Left ventricle myocardium inferior (tissue), 1 donor: Measurements from ENCODE around the gene ARHGAP26. TPM values are rescaled to one million over a fixed set of nuclear protein-coding genes. Genes with fewer than 3 reads are reported as not detected.

Experiments
- DNase-seq: peaks from one replicate; pipeline ENCODE4 v3.0.0-alpha.2; 2020
- H3K27ac ChIP-seq: fragments of 200-600 bp; replicated peaks from 2 replicates; pipeline ENCODE4 v1.8.0; 2021
- H3K27me3 ChIP-seq: fragments of 200-600 bp; 2 replicates; pipeline ENCODE4 v1.8.0; 2021; ENCODE audit warnings: low read depth
- H3K36me3 ChIP-seq: fragments of 200-600 bp; 2 replicates; pipeline ENCODE4 v1.8.0; 2021
- H3K4me1 ChIP-seq: fragments of 200-600 bp; 2 replicates; pipeline ENCODE4 v1.8.0; 2021
- H3K4me3 ChIP-seq: fragments of 200-600 bp; 2 replicates; pipeline ENCODE4 v1.8.0; 2021; ENCODE audit warnings: mild to moderate bottlenecking, moderate library complexity
- H3K9me3 ChIP-seq: fragments of 200-600 bp; replicated peaks from 2 replicates; pipeline ENCODE4 v1.8.0; 2021
- intact Hi-C: fragments of 100-400 bp; cut with micrococcal nuclease; formaldehyde crosslinking; loops from one replicate; pipeline ENCODE4 v1.11.0; 2022
- total RNA-seq: library from RNA; stranded (reverse); fragmentation: NEBNext Ultra II Directional; extraction: Animal tissue kit (Norgen Biotek cat#: 25700); gene quantifications from one replicate; pipeline ENCODE4 v1.2.1, GENCODE V29; 2021
- TF ChIP-seq, protein P1 (sequence below): fragments of 200-600 bp; IDR thresholded peaks from 2 replicates; pipeline ENCODE4 v1.8.0; 2021; ENCODE audit warnings: antibody characterized with exemption, mild to moderate bottlenecking, borderline replicate concordance
- donor health status: DM: no; HTN: yes; CAD: no; lungs with severe emphysema.

The ARHGAP26 gene
- total RNA-seq, 1 donor from 2014 or later, result 35.7 TPM

DNA sequence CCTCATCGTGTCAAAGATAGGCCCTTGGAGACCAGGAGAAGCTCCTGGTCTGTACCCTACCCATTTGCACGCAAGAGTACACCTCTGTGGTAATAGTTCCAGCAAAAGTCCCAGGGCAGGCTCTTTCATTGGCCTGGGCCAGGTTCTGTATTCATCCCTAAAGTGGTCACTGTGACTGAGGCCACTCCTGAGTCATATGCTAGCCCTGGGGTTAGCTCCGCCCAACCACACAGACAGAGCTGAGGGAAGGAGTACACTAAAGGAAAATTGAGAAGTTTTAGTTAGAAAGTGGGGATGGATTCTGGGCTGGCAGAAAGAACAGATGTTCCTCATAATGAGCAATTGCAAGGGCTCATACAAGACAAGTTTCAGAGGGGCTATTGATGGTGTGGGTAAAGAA is 206.7 kb downstream of the ARHGAP26 start:
- H3K4me1 ChIP-seq, result peaks cover 40% of the 10 kb centered on the region
- H3K4me3 ChIP-seq, result no peak overlapping the region
- TF ChIP-seq, protein P1, sequence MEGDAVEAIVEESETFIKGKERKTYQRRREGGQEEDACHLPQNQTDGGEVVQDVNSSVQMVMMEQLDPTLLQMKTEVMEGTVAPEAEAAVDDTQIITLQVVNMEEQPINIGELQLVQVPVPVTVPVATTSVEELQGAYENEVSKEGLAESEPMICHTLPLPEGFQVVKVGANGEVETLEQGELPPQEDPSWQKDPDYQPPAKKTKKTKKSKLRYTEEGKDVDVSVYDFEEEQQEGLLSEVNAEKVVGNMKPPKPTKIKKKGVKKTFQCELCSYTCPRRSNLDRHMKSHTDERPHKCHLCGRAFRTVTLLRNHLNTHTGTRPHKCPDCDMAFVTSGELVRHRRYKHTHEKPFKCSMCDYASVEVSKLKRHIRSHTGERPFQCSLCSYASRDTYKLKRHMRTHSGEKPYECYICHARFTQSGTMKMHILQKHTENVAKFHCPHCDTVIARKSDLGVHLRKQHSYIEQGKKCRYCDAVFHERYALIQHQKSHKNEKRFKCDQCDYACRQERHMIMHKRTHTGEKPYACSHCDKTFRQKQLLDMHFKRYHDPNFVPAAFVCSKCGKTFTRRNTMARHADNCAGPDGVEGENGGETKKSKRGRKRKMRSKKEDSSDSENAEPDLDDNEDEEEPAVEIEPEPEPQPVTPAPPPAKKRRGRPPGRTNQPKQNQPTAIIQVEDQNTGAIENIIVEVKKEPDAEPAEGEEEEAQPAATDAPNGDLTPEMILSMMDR, result no peak
- intact Hi-C loops, result no loop called here
- no peak overlapping the region for H3K27ac ChIP-seq
- no peaks in the 10 kb centered on the region for H3K36me3 ChIP-seq
- no peaks in the 10 kb centered on the region for H3K9me3 ChIP-seq
- DNase-seq, result no peak
- no peaks in the 10 kb centered on the region for H3K27me3 ChIP-seq

DNA sequence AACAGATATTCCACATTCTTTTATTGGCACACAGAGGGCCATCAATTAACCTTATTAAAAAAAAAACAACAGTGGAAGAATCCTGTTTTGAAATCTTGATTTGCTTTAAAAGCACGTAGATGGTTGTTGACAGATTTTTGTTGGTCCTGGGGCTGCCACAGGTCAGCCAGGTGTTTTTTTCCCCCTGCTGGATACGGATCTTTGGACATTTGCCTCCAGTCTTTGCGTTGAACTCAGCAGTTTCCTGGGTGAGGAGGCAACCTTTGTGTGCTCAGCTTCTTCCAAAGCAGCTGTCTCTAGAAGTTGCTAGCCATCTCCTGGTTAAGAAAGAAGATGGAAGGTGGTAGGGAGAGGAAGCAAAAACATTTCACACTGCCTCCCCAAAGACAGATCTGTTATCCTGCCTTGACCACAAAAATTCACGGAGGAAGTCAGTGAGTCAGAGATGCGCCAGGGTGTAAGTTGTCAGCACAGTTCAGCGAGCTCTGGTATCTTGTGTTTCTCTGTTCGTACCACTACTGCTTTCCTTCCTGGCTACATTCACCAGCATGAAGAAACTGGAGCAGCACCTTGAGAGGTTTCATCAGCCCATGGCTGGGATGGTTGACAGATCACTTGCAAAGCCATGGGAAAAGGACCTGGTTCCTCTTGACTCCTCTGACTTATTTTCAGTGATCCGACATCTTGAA is 207.3 kb downstream of the ARHGAP26 start:
- H3K4me3 ChIP-seq, result no peak overlapping the region
- DNase-seq, result no peak
- no peaks in the 10 kb centered on the region for H3K9me3 ChIP-seq
- H3K36me3 ChIP-seq, result no peaks in the 10 kb centered on the region
- no peak overlapping the region for H3K27ac ChIP-seq
- TF ChIP-seq, protein P1, result no peak
- peaks cover 40% of the 10 kb centered on the region for H3K4me1 ChIP-seq
- intact Hi-C loops, result no loop called here
- no peaks in the 10 kb centered on the region for H3K27me3 ChIP-seq

DNA sequence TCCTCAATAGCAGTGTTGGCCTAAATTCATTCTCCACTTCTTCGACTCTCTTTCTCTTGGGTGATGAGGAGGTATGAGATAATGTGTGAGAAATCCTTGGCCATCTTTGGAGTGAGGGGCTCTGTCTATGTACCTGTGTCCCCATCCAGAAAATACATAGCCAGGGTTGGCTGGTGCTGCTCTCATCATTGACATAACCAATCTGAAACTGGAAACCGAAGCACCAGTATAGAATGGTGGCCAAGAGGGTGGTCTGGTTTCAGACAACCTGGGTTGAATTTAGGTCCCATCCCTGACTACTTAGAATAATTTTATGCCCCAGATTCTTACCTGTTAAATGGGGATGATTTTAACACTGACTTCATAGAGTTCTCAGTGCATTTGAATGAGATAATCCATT is 208.1 kb downstream of the ARHGAP26 start:
- no peak for DNase-seq
- TF ChIP-seq, protein P1, result no peak
- Histone ChIP-seq H3K27ac (no peak overlapping the region), H3K4me1 (peaks cover 46% of the 10 kb centered on the region), H3K4me3 (no peak overlapping the region), H3K27me3 (no peaks in the 10 kb centered on the region), H3K36me3 (no peaks in the 10 kb centered on the region), H3K9me3 (no peaks in the 10 kb centered on the region)
- intact Hi-C loops, result no loop called here

DNA sequence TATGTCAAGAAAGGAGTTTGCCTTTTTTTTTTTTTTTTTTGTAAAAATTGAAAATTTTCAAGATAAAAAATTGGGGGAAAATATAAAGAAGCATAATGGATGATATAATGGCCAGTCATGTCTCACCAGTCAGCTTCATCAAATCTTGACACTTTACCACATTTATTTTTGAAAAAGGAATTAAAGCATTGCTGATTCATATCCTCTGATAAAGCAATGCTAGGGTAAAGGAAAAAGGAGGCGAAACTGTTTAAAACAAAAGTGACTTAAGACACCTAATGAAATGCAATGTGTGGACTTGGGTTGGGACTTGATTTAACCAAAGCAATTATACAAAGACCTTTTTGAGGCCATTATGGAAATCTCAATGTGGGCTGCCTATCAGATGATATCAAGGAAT is 208.5 kb downstream of the ARHGAP26 start:
- Histone ChIP-seq H3K4me1 (peaks cover 46% of the 10 kb centered on the region), H3K27ac (no peak overlapping the region), H3K36me3 (no peaks in the 10 kb centered on the region), H3K9me3 (no peaks in the 10 kb centered on the region), H3K27me3 (no peaks in the 10 kb centered on the region), H3K4me3 (no peak overlapping the region)
- TF ChIP-seq, protein P1, result no peak
- intact Hi-C loops, result no loop called here
- DNase-seq, result no peak

GRCh38 chr5:142979636-142980035 is 209.5 kb downstream of the ARHGAP26 start:
- intact Hi-C loops, result no loop called here
- TF ChIP-seq, protein P1, result no peak
- Histone ChIP-seq H3K27me3 (no peaks in the 10 kb centered on the region), H3K9me3 (no peaks in the 10 kb centered on the region), H3K27ac (no peak overlapping the region), H3K4me1 (peaks cover 54% of the 10 kb centered on the region), H3K36me3 (no peaks in the 10 kb centered on the region), H3K4me3 (no peak overlapping the region)
- no peak for DNase-seq
